IMR-90 (cell line): ENCODE measurements around the gene DNASE1. TPM values are rescaled to one million over a fixed set of nuclear protein-coding genes. Genes with fewer than 3 reads are reported as not detected.

Experiments
- ATAC-seq: fragments of 200-7000 bp; cut with Tn5 transposase; 2 replicates; pipeline ENCODE4 v1.9.1; 2020; ENCODE audit warnings: low read depth, mild to moderate bottlenecking, moderate library complexity
- BruUV-seq: library from RNA; stranded (reverse); fragments of 400-500 nt; replicated peaks from 2 replicates; lab custom pipeline; 2021; lab: Mats Ljungman, UMichigan
- CTCF ChIA-PET: fragments of 300-600 bp; formaldehyde crosslinking; extraction: SDS; loops from one replicate; lab custom pipeline; 2021; ENCODE audit warnings: antibody characterized with exemption; lab: Yijun Ruan, JAX
- POLR2A ChIA-PET: fragments of 300-600 bp; sonication (Branson Sonifier 250); formaldehyde crosslinking; loops from one replicate; lab custom pipeline; 2022; ENCODE audit warnings: antibody characterized with exemption; ENCODE audit not compliant: unreplicated experiment; lab: Charles Lee
- DNase-seq: peaks from one replicate; pipeline ENCODE4 v3.0.0; 2013
- H2AFZ ChIP-seq: replicated peaks from 2 replicates; pipeline ENCODE3; 2013; ENCODE audit warnings: low read length, mild to moderate bottlenecking; ENCODE audit not compliant: poor library complexity
- H2AK5ac ChIP-seq: 2 replicates; pipeline ENCODE4 v1.6.1; 2013; ENCODE audit warnings: low read depth, low read length, inconsistent platforms
- H2AK9ac ChIP-seq: replicated peaks from 2 replicates; pipeline ENCODE3; 2013; ENCODE audit warnings: mild to moderate bottlenecking, low read depth, low read length, moderate library complexity; ENCODE audit not compliant: poor library complexity
- H2BK120ac ChIP-seq: 2 replicates; pipeline ENCODE4 v1.6.1; 2013; ENCODE audit warnings: low read depth, low read length, inconsistent platforms
- H2BK15ac ChIP-seq: 3 replicates; pipeline ENCODE4 v1.6.1; 2013; ENCODE audit warnings: low read depth, low read length, inconsistent platforms
- H2BK20ac ChIP-seq: 2 replicates; pipeline ENCODE4 v1.6.1; 2013; ENCODE audit warnings: low read depth, mild to moderate bottlenecking, inconsistent platforms, low read length, moderate library complexity
- H2BK5ac ChIP-seq: 2 replicates; pipeline ENCODE4 v1.6.1; 2013; ENCODE audit warnings: mild to moderate bottlenecking, low read depth, low read length, inconsistent platforms; ENCODE audit not compliant: poor library complexity, severe bottlenecking
- H3K14ac ChIP-seq: replicated peaks from 2 replicates; pipeline ENCODE4 v1.6.1; 2013; ENCODE audit warnings: low read depth, low read length, inconsistent platforms
- H3K18ac ChIP-seq: 2 replicates; pipeline ENCODE4 v1.6.1; 2013; ENCODE audit warnings: low read depth, low read length, control low read depth
- H3K23ac ChIP-seq: 2 replicates; pipeline ENCODE4 v1.6.1; 2013; ENCODE audit warnings: low read depth, low read length, inconsistent platforms
- H3K27ac ChIP-seq: 2 replicates; pipeline ENCODE4 v1.5.1; 2013; ENCODE audit warnings: mild to moderate bottlenecking, control low read depth, low read length; ENCODE audit not compliant: insufficient read depth
- H3K27me3 ChIP-seq: 2 replicates; pipeline ENCODE4 v1.6.1; 2013; ENCODE audit warnings: low read length; ENCODE audit not compliant: control insufficient read depth, insufficient read depth
- H3K36me3 ChIP-seq: 2 replicates; pipeline ENCODE4 v1.6.1; 2013; ENCODE audit warnings: low read length, mixed read lengths; ENCODE audit not compliant: control insufficient read depth, insufficient read depth
- H3K4ac ChIP-seq: 2 replicates; pipeline ENCODE4 v1.6.1; 2013; ENCODE audit warnings: low read depth, low read length, inconsistent platforms
- H3K4me1 ChIP-seq: 2 replicates; pipeline ENCODE4 v1.6.1; 2013; ENCODE audit warnings: low read length, mixed read lengths; ENCODE audit not compliant: control insufficient read depth, insufficient read depth
- H3K4me2 ChIP-seq: 2 replicates; pipeline ENCODE4 v1.6.1; 2013; ENCODE audit warnings: low read depth, mild to moderate bottlenecking, control low read depth, low read length, moderate library complexity
- H3K4me3 ChIP-seq: 2 replicates; pipeline ENCODE4 v1.5.1; 2013; ENCODE audit warnings: low read depth, mild to moderate bottlenecking, control low read depth, low read length, moderate library complexity; ENCODE audit not compliant: insufficient read depth
- H3K56ac ChIP-seq: 2 replicates; pipeline ENCODE4 v1.6.1; 2013; ENCODE audit warnings: low read length, inconsistent platforms; ENCODE audit not compliant: insufficient read depth; ENCODE audit errors: extremely low read depth
- H3K79me1 ChIP-seq, 2 experiments: 2 replicates each; pipeline ENCODE4 v1.6.1; 2013; ENCODE audit warnings: low read length in 2 of 2, inconsistent platforms in 1 of 2, low read depth in 1 of 2
- H3K9ac ChIP-seq: 2 replicates; pipeline ENCODE4 v1.6.1; 2013; ENCODE audit warnings: low read depth, low read length, control low read depth
- H3K9me1 ChIP-seq: 2 replicates; pipeline ENCODE4 v1.6.1; 2013; ENCODE audit warnings: low read length, inconsistent platforms; ENCODE audit not compliant: insufficient read depth
- H3K9me3 ChIP-seq: 2 replicates; pipeline ENCODE4 v1.6.1; 2013; ENCODE audit warnings: low read length; ENCODE audit not compliant: control insufficient read depth, insufficient read depth
- H4K20me1 ChIP-seq: 2 replicates; pipeline ENCODE4 v1.6.1; 2013; ENCODE audit warnings: low read length, inconsistent platforms; ENCODE audit not compliant: insufficient read depth
- H4K5ac ChIP-seq: 2 replicates; pipeline ENCODE4 v1.6.1; 2013; ENCODE audit warnings: mild to moderate bottlenecking, low read depth, low read length, control low read depth
- H4K8ac ChIP-seq, 2 experiments: 2 replicates each; pipeline ENCODE4 v1.6.1; 2013; ENCODE audit warnings: low read depth in 2 of 2, low read length in 2 of 2, control low read depth in 1 of 2, inconsistent platforms in 1 of 2
- H4K91ac ChIP-seq: 2 replicates; pipeline ENCODE4 v1.6.1; 2013; ENCODE audit warnings: low read depth, low read length, inconsistent platforms; ENCODE audit not compliant: insufficient read depth
- BHLHE40 ChIP-seq: fragments of 150-350 bp; IDR thresholded peaks from 2 replicates; pipeline ENCODE4 v1.6.1; 2016; ENCODE audit warnings: mild to moderate bottlenecking, low read depth, low read length
- CEBPB ChIP-seq: IDR thresholded peaks from 2 replicates; pipeline ENCODE4 v1.6.1; 2012; ENCODE audit warnings: low read depth, low read length, improper control_type of control experiment
- CHD1 ChIP-seq: IDR thresholded peaks from 2 replicates; pipeline ENCODE4 v1.6.1; 2012; ENCODE audit warnings: low read depth, low read length, improper control_type of control experiment
- FOS ChIP-seq: fragments of 150-350 bp; IDR thresholded peaks from 2 replicates; pipeline ENCODE4 v1.6.1; 2016; ENCODE audit warnings: low read depth, low read length
- MAFK ChIP-seq: IDR thresholded peaks from 2 replicates; pipeline ENCODE4 v1.6.1; 2012; ENCODE audit warnings: low read depth, low read length, improper control_type of control experiment
- MAZ ChIP-seq: IDR thresholded peaks from 2 replicates; pipeline ENCODE4 v1.6.1; 2012; ENCODE audit warnings: low read depth, mild to moderate bottlenecking, low read length, improper control_type of control experiment, moderate library complexity, borderline replicate concordance
- MXI1 ChIP-seq: IDR thresholded peaks from 2 replicates; pipeline ENCODE4 v1.6.1; 2012; ENCODE audit warnings: low read depth, mild to moderate bottlenecking, low read length, moderate library complexity, borderline replicate concordance
- NFE2L2 ChIP-seq: fragments of 150-350 bp; IDR thresholded peaks from 2 replicates; pipeline ENCODE4 v1.6.1; 2016; ENCODE audit warnings: low read depth, mild to moderate bottlenecking, low read length
- POLR2A ChIP-seq: IDR thresholded peaks from 2 replicates; pipeline ENCODE4 v1.6.1; 2012; ENCODE audit warnings: mild to moderate bottlenecking, low read depth, low read length
- RAD21 ChIP-seq: IDR thresholded peaks from 2 replicates; pipeline ENCODE4 v1.6.1; 2012; ENCODE audit warnings: low read length, improper control_type of control experiment
- RCOR1 ChIP-seq: IDR thresholded peaks from 2 replicates; pipeline ENCODE4 v1.6.1; 2012; ENCODE audit warnings: mild to moderate bottlenecking, low read length, improper control_type of control experiment; ENCODE audit not compliant: insufficient replicate concordance
- RFX5 ChIP-seq: IDR thresholded peaks from 2 replicates; pipeline ENCODE4 v1.8.0; 2012; ENCODE audit warnings: low read depth, mild to moderate bottlenecking, low read length, moderate library complexity
- SMC3 ChIP-seq: fragments of 150-350 bp; IDR thresholded peaks from 2 replicates; pipeline ENCODE4 v1.6.1; 2016; ENCODE audit warnings: low read depth, mild to moderate bottlenecking, antibody characterized with exemption, low read length, moderate library complexity
- WGBS, 2 experiments: methylation state at CpG; one replicate each; pipeline versions ENCODE4 v1.1.5 to v1.1.7; 2013; ENCODE audit warnings: missing lambda C conversion rate in 2 of 2; ENCODE audit not compliant: insufficient read length in 1 of 2; ENCODE audit errors: extremely low coverage in 2 of 2; 5-methylcytosine and 5-hydroxymethylcytosine counted together
- dilution Hi-C: fragments of 300-500 bp; cut with HindIII; formaldehyde crosslinking; loops from one replicate; pipeline ENCODE4 v1.14.3; 2018; ENCODE audit warnings: low sequenced_read_pairs; ENCODE audit not compliant: unreplicated experiment
- in situ Hi-C: fragments of 300-500 bp; cut with MboI; formaldehyde crosslinking; loops from 3 replicates; pipeline ENCODE4 v1.14.3; 2019; ENCODE audit warnings: low sequenced_read_pairs, inconsistent platforms, mixed read lengths
- intact Hi-C: fragments of 100-400 bp; cut with micrococcal nuclease; formaldehyde crosslinking; loops from 2 replicates; pipeline ENCODE4 v1.10.0; 2022
- polyA plus RNA-seq, 3 experiments: library from polyadenylated mRNA; depleted of rRNA; stranded (reverse); fragments of >200 nt; gene quantifications; 2 replicates each; pipeline ENCODE4 v1.2.3, GENCODE V29; 2012; ENCODE audit warnings: low replicate concordance in 1 of 3
- total RNA-seq: library from RNA; depleted of rRNA; stranded (reverse); fragments of >200 nt; gene quantifications from 2 replicates; pipeline ENCODE4 v1.2.3, GENCODE V29; 2012
- TF ChIP-seq, protein P1 (sequence below): fragments of 150-350 bp; IDR thresholded peaks from 2 replicates; pipeline ENCODE4 v1.6.1; 2016; ENCODE audit warnings: low read depth, mild to moderate bottlenecking, low read length, moderate library complexity, borderline replicate concordance
- TF ChIP-seq, protein P2 (sequence below): fragments of 150-350 bp; IDR thresholded peaks from 2 replicates; pipeline ENCODE4 v1.6.1; 2017; ENCODE audit warnings: mild to moderate bottlenecking, antibody characterized with exemption, low read length, low read depth
- TF ChIP-seq, protein P3 (sequence below): conservative IDR thresholded peaks from 2 replicates; pipeline ENCODE4 v1.5.1; 2012; ENCODE audit warnings: mild to moderate bottlenecking, low read depth, low read length, improper control_type of control experiment

Gene DNASE1
- total and polyA plus RNA-seq, 2 of the 4 experiments (the other 2 are of a cell fraction), result 5.4 to 15.9 TPM

DNA sequence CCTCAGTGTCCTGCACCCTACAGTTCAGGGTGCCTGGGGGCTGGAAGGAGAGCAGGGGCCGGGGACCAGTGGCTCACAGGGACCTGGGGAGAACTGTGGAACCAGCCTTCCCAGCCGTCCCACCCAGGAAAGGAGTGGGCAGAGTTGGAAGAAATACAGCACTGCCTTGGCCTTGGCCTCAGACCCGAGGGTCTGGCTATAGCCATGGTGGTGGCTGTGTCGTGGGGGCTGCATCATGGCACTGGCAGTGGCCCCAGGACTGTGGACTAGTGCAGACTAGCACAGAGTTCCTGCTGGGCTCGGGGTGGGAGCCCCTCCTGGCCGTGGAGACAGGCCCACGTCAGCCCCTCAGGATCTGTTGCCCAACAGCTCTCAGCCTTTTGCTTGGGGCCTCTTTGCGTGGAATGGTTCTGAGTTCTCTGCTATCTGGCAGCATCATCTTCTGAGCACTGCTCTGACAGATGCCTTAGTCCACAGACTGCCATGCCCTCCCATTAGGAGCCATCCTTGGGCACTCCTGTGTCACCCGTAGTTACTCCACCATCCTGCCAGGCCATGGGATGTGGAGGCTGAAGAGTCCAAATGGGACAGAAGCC, 12.6 kb upstream of the DNASE1 start:
- intact Hi-C loops, result no loop called here
- no peak overlapping the region for H3K4ac ChIP-seq
- no peak for DNase-seq
- BruUV-seq, result no TSS peak
- no peak overlapping the region for H3K4me2 ChIP-seq
- peaks cover 16% of the 10 kb centered on the region for H3K4me1 ChIP-seq
- H4K20me1 ChIP-seq, result no peaks in the 10 kb centered on the region; the same call in none of the 2 replicates
- H2AK5ac ChIP-seq, result no peak overlapping the region
- peaks cover 14% of the 10 kb centered on the region for H3K9me1 ChIP-seq
- no peak overlapping the region for H2AK9ac ChIP-seq
- H3K79me1 ChIP-seq, result peaks cover 12 to 19% of the 10 kb centered on the region in 2 experiments
- WGBS, 2 experiments, result 87% methylated on average over 7 of the region's 9 CpGs; no CpG with 5 or more reads in 1 of the 2 experiments
- ATAC-seq, result no peak
- no peaks in the 10 kb centered on the region for H3K9me3 ChIP-seq
- TF ChIP-seq CHD1, result no peak
- TF ChIP-seq RAD21, result no peak
- TF ChIP-seq MXI1, result no peak
- TF ChIP-seq, protein P1, sequence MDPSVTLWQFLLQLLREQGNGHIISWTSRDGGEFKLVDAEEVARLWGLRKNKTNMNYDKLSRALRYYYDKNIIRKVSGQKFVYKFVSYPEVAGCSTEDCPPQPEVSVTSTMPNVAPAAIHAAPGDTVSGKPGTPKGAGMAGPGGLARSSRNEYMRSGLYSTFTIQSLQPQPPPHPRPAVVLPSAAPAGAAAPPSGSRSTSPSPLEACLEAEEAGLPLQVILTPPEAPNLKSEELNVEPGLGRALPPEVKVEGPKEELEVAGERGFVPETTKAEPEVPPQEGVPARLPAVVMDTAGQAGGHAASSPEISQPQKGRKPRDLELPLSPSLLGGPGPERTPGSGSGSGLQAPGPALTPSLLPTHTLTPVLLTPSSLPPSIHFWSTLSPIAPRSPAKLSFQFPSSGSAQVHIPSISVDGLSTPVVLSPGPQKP, result no peak
- TF ChIP-seq MAZ, result no peak
- TF ChIP-seq, protein P2, sequence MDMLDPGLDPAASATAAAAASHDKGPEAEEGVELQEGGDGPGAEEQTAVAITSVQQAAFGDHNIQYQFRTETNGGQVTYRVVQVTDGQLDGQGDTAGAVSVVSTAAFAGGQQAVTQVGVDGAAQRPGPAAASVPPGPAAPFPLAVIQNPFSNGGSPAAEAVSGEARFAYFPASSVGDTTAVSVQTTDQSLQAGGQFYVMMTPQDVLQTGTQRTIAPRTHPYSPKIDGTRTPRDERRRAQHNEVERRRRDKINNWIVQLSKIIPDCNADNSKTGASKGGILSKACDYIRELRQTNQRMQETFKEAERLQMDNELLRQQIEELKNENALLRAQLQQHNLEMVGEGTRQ, result no peak
- no peak for TF ChIP-seq FOS
- no peak for TF ChIP-seq POLR2A
- no peak for TF ChIP-seq BHLHE40
- no peak for TF ChIP-seq SMC3
- no peak for TF ChIP-seq CEBPB
- no peak for TF ChIP-seq RCOR1
- no peak for TF ChIP-seq MAFK
- TF ChIP-seq RFX5, result no peak
- TF ChIP-seq, protein P3, sequence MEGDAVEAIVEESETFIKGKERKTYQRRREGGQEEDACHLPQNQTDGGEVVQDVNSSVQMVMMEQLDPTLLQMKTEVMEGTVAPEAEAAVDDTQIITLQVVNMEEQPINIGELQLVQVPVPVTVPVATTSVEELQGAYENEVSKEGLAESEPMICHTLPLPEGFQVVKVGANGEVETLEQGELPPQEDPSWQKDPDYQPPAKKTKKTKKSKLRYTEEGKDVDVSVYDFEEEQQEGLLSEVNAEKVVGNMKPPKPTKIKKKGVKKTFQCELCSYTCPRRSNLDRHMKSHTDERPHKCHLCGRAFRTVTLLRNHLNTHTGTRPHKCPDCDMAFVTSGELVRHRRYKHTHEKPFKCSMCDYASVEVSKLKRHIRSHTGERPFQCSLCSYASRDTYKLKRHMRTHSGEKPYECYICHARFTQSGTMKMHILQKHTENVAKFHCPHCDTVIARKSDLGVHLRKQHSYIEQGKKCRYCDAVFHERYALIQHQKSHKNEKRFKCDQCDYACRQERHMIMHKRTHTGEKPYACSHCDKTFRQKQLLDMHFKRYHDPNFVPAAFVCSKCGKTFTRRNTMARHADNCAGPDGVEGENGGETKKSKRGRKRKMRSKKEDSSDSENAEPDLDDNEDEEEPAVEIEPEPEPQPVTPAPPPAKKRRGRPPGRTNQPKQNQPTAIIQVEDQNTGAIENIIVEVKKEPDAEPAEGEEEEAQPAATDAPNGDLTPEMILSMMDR, result no peak
- TF ChIP-seq NFE2L2, result no peak
- CTCF ChIA-PET, result no interaction called here
- H4K5ac ChIP-seq, result no peak overlapping the region
- no peak overlapping the region for H3K18ac ChIP-seq
- H3K36me3 ChIP-seq, result peaks cover 9% of the 10 kb centered on the region; the same call in 1 of the 2 replicates
- POLR2A ChIA-PET, result no interaction called here
- H3K14ac ChIP-seq, result no peak overlapping the region
- no peak overlapping the region for H2BK5ac ChIP-seq
- no peak overlapping the region for H3K9ac ChIP-seq
- H2AFZ ChIP-seq, result no peak overlapping the region
- H4K91ac ChIP-seq, result no peak overlapping the region
- no peak overlapping the region for H3K56ac ChIP-seq
- H3K27ac ChIP-seq, result no peak overlapping the region
- no peak overlapping the region for H4K8ac ChIP-seq
- dilution Hi-C loops, result no loop called here
- no peaks in the 10 kb centered on the region for H3K27me3 ChIP-seq
- H2BK120ac ChIP-seq, result no peak overlapping the region
- H2BK20ac ChIP-seq, result no peak overlapping the region
- no peak overlapping the region for H3K4me3 ChIP-seq
- H2BK15ac ChIP-seq, result no peak overlapping the region
- in situ Hi-C loops, result no loop called here
- no peak overlapping the region for H3K23ac ChIP-seq
